HEK293 (cell line): ENCODE data around the gene KIF9.

Source experiments
- BCL11B ChIP-seq: fragments of 450-650 bp; formaldehyde crosslinking; IDR thresholded peaks from 2 replicates; pipeline ENCODE4 v1.5.1; 2016; ENCODE audit warnings: low read depth, missing biosample characterization, missing genetic modification characterization
- GLI4 ChIP-seq: fragments of 450-650 bp; formaldehyde crosslinking; IDR thresholded peaks from 2 replicates; pipeline ENCODE4 v1.5.1; 2016; ENCODE audit warnings: missing biosample characterization, missing genetic modification characterization
- PRDM1 ChIP-seq: fragments of 450-650 bp; formaldehyde crosslinking; IDR thresholded peaks from 2 replicates; pipeline ENCODE4; 2016; ENCODE audit warnings: missing biosample characterization, missing genetic modification characterization
- YY1 ChIP-seq: fragments of 450-650 bp; formaldehyde crosslinking; IDR thresholded peaks from 2 replicates; pipeline ENCODE4 v1.5.1; 2018; ENCODE audit warnings: missing biosample characterization, missing genetic modification characterization
- ZNF10 ChIP-seq: fragments of 450-650 bp; formaldehyde crosslinking; IDR thresholded peaks from 2 replicates; pipeline ENCODE4 v1.5.1; 2017; ENCODE audit warnings: missing biosample characterization, missing genetic modification characterization
- ZNF157 ChIP-seq: fragments of 450-650 bp; formaldehyde crosslinking; IDR thresholded peaks from 2 replicates; pipeline ENCODE4 v1.5.1; 2016; ENCODE audit warnings: missing biosample characterization, missing genetic modification characterization
- ZNF174 ChIP-seq: fragments of 450-650 bp; formaldehyde crosslinking; IDR thresholded peaks from 2 replicates; pipeline ENCODE4 v1.5.0; 2017; ENCODE audit warnings: missing biosample characterization, mild to moderate bottlenecking, missing genetic modification characterization
- ZNF426 ChIP-seq: fragments of 450-650 bp; formaldehyde crosslinking; IDR thresholded peaks from 2 replicates; pipeline ENCODE4 v1.5.1; 2017; ENCODE audit warnings: missing biosample characterization, missing genetic modification characterization, mild to moderate bottlenecking, inconsistent platforms, moderate library complexity
- ZNF501 ChIP-seq: fragments of 450-650 bp; formaldehyde crosslinking; IDR thresholded peaks from 2 replicates; pipeline ENCODE4 v1.5.1; 2016; ENCODE audit warnings: missing biosample characterization, missing genetic modification characterization
- ZNF677 ChIP-seq: fragments of 450-650 bp; IDR thresholded peaks from 2 replicates; pipeline ENCODE4 v1.5.0; 2018; ENCODE audit warnings: missing biosample characterization, mild to moderate bottlenecking, missing genetic modification characterization, moderate library complexity
- TF ChIP-seq, protein P1 (sequence below): fragments of 450-650 bp; formaldehyde crosslinking; IDR thresholded peaks from 2 replicates; pipeline ENCODE4 v1.5.1; 2016; ENCODE audit warnings: missing biosample characterization, missing genetic modification characterization
- TF ChIP-seq, protein P2 (sequence below): fragments of 450-650 bp; formaldehyde crosslinking; IDR thresholded peaks from 2 replicates; pipeline ENCODE4 v1.5.1; 2016; ENCODE audit warnings: missing biosample characterization, missing genetic modification characterization
- TF ChIP-seq, protein P3 (sequence below): fragments of 450-650 bp; formaldehyde crosslinking; optimal IDR thresholded peaks from 2 replicates; pipeline ENCODE3; 2016; ENCODE audit warnings: missing biosample characterization, mild to moderate bottlenecking, missing genetic modification characterization
- TF ChIP-seq, protein P4 (sequence below): fragments of 450-650 bp; formaldehyde crosslinking; IDR thresholded peaks from 2 replicates; pipeline ENCODE4 v1.5.1; 2016; ENCODE audit warnings: missing biosample characterization, missing genetic modification characterization

DNA sequence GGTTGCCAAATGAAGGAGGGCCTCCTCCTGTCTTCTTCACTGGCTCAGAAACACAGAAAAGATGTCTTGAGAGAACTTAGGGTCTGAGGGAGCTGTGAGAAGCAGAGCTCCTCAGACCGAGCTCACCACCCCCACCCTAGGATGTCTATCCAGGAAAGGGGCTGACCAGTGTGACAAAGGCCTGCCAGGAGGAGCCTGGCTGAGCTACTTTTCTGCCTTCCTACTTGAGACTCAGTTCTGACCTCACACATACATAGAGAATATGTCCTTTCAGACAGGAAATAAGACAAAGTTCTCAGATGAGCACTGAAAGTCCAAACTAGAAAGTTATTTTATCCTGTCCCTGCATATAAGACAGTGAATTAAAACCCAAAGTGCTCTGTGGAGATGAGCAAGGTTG lies 54.5 kb downstream of the KIF9 start:
- TF ChIP-seq GLI4 (tag by site-specific recombination): no peak
- no peak for TF ChIP-seq ZNF157 (tag by site-specific recombination)
- TF ChIP-seq, protein P1, sequence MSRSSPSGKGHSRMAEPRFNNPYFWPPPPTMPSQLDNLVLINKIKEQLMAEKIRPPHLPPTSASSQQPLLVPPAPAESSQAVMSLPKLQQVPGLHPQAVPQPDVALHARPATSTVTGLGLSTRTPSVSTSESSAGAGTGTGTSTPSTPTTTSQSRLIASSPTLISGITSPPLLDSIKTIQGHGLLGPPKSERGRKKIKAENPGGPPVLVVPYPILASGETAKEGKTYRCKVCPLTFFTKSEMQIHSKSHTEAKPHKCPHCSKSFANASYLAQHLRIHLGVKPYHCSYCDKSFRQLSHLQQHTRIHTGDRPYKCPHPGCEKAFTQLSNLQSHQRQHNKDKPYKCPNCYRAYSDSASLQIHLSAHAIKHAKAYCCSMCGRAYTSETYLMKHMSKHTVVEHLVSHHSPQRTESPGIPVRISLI (tag by site-specific recombination): no peak
- TF ChIP-seq, protein P2, sequence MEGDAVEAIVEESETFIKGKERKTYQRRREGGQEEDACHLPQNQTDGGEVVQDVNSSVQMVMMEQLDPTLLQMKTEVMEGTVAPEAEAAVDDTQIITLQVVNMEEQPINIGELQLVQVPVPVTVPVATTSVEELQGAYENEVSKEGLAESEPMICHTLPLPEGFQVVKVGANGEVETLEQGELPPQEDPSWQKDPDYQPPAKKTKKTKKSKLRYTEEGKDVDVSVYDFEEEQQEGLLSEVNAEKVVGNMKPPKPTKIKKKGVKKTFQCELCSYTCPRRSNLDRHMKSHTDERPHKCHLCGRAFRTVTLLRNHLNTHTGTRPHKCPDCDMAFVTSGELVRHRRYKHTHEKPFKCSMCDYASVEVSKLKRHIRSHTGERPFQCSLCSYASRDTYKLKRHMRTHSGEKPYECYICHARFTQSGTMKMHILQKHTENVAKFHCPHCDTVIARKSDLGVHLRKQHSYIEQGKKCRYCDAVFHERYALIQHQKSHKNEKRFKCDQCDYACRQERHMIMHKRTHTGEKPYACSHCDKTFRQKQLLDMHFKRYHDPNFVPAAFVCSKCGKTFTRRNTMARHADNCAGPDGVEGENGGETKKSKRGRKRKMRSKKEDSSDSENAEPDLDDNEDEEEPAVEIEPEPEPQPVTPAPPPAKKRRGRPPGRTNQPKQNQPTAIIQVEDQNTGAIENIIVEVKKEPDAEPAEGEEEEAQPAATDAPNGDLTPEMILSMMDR (tag by site-specific recombination): no peak
- no peak for TF ChIP-seq ZNF174 (tag by site-specific recombination)
- no peak for TF ChIP-seq ZNF677
- no peak for TF ChIP-seq YY1 (tag by site-specific recombination)
- TF ChIP-seq ZNF10 (tag by site-specific recombination): no peak
- no peak for TF ChIP-seq PRDM1 (tag by site-specific recombination)
- no peak for TF ChIP-seq ZNF426 (tag by site-specific recombination)
- TF ChIP-seq, protein P3, sequence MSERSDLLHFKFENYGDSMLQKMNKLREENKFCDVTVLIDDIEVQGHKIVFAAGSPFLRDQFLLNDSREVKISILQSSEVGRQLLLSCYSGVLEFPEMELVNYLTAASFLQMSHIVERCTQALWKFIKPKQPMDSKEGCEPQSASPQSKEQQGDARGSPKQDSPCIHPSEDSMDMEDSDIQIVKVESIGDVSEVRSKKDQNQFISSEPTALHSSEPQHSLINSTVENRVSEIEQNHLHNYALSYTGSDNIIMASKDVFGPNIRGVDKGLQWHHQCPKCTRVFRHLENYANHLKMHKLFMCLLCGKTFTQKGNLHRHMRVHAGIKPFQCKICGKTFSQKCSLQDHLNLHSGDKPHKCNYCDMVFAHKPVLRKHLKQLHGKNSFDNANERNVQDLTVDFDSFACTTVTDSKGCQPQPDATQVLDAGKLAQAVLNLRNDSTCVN (tag by site-specific recombination): no peak
- no peak for TF ChIP-seq ZNF501 (tag by site-specific recombination)
- TF ChIP-seq BCL11B (tag by site-specific recombination): no peak
- TF ChIP-seq, protein P4, sequence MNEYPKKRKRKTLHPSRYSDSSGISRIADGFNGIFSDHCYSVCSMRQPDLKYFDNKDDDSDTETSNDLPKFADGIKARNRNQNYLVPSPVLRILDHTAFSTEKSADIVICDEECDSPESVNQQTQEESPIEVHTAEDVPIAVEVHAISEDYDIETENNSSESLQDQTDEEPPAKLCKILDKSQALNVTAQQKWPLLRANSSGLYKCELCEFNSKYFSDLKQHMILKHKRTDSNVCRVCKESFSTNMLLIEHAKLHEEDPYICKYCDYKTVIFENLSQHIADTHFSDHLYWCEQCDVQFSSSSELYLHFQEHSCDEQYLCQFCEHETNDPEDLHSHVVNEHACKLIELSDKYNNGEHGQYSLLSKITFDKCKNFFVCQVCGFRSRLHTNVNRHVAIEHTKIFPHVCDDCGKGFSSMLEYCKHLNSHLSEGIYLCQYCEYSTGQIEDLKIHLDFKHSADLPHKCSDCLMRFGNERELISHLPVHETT (tag by site-specific recombination): no peak
